GM21381 (cell line): ENCODE measurements around the gene MMP20.

ENCODE experiments used
- ATAC-seq: cut with Tn5 transposase; IDR thresholded peaks from one replicate; pipeline ENCODE4 v1.9.1; 2021; ENCODE audit warnings: mild to moderate bottlenecking, moderate library complexity; ENCODE audit not compliant: unreplicated experiment

The MMP20 gene

DNA sequence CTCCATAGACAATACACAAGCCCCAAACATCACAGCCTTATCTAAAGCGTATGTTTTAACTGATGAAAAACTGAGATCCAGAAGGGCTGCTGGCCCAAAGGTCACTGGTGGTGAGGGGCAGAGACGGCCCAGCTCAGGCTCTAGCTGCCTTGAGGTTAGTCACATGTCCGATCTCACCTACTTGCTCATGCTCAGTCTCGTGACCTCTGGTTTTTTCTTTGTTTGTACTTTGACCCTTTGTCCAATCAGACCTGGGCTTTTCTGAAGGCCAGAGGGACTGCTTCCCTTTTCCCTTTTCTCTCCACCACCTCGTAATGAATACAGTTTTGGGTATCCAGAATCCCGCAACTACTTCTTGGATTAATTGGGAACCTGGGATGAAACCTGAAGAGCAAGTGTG, 28.6 kb downstream of the MMP20 start:
- ATAC-seq = no peak

DNA sequence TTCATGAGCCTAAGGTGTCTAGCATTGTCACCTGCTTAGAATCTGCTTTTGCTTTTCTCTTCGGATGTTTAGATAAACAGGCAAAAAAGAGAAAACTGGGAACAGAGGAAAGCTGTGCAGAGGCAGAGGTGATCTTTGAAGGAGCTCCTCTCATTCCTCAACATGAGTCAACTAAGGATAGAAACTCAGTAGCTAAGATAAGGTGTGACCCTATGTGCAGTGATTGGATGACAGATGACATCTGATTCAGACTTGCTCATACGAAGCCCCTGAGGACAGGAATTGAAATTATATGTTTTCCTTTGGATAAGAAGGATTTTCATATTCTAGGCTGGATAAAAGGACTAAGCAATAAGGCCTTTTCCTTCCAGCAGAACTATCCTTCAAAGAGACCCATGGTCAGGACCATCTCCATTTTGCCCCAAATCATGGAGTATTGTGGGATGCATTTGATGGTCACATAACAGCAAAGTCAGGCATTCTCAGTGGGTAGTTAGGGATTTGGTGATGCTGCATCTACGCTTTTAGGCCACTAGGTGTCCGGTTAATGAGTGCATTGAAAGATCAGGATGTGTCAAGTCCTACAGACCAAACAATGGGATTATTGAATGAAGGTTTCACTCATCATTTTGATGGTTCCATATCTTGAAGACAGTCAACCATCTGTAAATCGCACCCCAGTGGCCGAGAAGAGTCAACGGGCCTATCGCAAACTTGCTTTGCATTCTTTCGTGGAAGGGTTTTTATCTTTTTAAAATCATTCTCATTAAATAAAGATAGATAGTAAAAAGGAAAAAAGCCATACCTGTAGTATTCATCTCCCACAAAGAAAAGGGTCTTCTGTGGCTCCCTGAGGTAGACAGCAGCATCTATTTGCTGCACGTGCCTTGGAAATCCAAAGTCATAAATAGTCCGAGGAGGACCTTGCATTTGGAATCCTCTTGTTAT, 32.2 kb downstream of the MMP20 start:
- ATAC-seq = no peak

DNA sequence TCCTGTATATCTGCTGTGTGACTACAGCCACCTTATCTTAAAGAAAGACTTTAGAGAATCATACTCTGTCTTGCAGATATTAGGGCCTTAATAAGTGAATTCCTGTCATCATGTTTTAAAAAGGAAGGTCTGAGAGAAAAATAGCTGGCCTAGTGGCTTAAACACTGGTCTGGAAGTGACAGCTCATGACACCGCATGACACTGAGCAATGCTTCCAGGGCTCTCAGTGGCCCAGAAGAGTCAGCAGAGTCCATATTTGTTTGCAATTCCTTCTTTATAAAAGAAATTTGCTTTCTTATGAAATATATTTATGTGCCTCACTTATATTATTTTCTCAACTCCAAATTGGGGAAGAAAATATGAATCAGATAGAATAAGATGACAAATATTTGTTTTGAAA, 33.0 kb downstream of the MMP20 start:
- ATAC-seq = no peak

DNA sequence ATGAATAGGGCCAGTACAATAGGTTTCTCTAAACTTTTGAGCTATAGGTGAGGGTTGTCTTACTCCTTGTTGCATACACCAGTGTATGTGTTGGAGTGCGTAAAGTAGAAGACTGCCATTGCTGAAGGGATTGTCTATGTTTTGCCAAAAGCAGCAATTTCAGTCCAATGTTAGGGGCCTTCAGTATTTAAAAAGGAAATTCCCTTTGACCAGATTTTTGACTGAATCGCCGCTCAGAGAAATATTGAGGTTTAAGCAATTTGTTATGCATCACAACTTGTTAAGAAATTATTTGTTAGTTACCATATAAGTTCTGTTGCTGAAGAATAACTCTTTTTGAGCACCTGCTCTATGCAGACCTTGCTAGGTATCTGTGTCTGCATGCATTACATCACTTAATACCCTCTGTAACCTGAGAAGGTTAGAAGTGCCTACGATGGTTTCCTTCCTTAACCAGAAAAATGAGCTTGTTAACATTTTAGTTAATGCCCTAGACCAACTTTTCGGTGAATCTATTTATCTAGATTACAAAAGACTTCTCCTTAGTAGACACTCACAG, 33.9 kb downstream of the MMP20 start:
- no peak for ATAC-seq

DNA sequence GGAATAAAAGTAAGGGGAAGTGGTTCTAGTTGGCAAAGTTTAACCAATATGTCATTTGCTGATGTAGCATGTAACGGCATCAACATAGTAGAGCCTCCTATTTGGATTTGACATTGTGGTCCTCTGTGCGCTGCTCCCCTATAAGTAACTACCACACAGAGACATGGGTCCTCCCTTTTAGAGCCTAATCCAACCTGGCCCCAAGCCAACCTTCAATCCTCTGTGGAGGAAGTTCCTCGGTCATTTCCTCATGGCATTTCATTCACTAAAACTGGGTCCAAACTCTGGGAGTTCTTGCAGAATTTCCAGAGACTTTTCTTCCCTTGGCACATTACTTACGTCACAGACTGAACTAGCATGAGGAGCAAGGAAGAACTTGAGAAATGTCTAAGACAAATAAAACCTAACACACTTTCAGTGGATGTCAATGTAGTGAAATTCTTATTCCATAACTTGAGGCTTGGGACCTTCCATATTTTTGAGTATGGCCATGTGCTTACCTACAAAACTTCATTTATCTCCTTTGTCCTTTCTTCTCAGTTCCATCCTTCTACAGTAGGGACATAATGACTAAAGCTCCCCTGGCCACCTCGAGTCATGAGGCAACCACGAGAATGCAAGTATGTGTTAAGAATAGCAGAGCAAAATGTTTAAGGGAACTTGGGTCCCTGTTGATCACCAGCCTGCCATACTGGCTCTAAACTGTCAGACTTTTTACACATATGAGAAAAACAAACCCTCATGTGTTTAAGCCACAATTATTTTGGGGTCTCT, 34.7 kb downstream of the MMP20 start:
- no peak for ATAC-seq

DNA sequence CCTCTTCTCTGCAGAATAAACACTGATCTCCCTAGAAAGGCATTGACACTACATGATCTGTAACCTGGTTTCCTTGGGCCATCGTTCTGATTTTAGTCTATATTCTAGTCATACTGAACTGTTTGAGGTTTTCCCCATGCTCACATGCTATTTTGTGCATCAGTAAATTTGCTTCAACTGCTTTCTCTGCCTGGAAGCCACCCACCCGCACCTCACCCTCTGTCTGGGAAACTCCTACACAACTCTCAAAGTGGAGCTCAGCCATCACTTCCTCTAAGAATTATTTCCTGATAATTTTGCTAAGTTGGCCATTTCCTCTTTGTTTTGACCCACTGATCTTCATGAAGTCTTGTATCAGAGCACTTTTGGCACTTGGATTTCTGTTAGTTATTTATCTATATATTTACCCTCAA, 36.1 kb downstream of the MMP20 start:
- peak; percentile 63 for ATAC-seq

DNA sequence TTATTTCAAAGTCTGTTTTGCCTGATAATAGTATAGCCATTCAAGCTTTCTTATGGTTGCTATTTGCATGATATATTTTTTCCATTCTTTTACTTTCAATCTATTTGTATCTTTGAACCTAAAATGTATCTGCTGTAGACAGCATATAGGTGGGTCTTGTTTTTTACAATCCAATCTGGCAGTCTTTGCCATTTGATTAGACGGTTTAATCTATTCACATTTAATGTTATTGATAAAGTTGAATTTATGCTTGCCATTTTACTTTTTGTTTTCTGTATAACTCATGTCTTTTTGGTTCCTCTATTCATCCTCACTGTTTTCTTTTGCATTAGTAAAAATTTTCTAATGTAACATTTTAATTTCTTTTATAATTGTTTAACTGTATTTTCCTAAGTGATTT, 37.4 kb downstream of the MMP20 start:
- no peak for ATAC-seq

DNA sequence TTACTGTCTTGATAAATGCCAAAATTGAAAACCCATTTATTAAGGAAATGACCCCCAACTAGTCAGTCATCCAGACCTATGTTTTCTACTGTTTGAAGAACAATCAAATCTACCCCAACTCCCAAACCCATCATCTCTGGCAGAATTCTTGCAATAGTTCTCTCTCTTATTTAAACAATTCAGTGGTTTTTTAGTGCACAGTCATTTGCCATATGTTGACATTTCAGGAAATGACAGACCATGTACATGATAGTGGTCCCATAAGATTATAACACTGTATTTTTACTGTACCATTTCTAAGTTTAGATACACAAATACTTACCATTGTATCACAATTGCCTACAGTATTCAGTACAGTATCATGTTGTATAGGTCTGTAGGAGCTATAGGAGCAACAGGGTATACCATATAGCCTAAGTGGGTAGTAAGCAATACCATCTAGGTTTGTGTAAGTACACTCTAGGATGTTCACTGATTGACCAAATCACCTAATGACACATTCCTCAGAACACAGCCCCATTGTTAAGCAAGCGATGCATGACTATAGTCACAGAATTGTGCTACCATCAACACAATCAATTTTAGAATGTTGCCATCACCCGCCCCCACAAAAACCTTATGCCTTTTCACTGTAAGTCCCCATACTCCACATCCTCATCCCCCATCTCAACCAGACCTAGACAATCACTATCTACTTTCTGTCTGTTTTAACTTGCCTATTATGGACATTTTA, 41.8 kb downstream of the MMP20 start:
- ATAC-seq = no peak

DNA sequence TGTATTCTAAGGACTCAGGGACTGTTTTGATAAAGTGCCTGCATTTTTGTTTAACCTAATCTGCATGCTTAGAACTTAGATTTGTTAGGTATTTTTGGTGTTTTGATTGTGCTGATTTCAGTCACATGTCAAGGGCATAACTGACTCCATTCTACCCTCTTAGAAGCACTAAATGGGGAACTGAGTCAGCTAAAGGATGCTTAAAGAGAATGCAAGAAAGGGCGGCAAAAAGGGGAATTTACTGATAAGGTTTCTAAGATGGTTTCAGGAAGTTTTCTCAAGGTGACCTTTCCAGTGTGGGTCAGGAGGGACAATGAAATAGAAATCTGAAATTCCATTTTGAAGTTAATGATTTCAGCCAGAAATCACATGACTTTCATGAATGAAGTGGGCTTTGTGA, 43.0 kb downstream of the MMP20 start:
- no peak for ATAC-seq

DNA sequence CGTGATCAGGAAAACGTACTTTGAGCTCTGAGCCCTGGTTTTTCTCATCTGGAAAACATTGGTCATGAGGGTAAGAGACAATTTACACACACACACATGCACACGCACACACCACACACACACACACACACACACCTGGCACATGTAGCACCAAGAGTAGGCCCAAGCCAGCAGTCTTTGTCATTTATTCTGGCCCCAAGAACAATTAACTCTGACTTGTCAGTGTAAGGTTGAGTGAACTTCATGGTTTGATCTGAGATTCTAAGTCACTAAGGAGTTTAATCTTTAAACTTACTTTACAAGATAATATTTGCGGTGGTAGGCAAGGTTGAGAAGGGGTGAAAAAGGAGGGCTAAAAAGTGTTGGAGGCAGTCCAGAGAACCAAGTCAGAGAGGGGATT, 44.1 kb downstream of the MMP20 start:
- ATAC-seq = no peak

DNA sequence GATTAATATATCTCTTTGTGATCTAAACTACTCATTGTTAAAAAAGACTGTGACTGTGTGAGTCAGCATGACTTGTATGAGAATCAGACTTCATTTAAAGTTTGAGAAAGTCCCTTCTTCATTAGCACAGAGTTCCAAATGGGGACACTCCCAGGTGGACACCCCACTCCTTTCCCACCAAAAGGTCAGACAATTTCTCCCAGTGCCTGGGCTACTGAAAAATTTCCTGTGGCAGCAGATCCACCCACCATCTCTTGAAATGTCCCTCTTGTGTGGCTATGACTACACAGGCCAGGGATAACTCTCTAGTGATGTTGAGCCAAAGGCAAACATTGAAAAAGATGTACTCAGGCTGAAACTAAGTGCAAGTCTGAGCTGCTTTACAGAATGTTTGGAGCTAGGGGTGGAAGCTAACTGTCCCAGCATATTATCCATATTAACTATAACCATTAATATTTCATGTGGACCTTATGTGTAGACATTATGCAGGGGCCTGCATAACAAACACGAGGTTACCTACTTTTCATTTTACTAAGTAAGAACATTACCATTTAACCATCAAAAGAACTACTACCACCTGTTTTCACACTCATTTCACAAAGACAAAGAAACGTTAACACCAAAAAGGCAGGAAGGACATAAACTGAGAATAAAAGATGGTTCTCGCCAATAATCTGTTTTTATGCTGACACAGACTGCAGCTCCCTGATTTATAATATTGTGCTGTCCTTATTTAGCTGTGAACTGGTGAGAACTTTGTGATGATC, 44.8 kb downstream of the MMP20 start:
- no peak for ATAC-seq

DNA sequence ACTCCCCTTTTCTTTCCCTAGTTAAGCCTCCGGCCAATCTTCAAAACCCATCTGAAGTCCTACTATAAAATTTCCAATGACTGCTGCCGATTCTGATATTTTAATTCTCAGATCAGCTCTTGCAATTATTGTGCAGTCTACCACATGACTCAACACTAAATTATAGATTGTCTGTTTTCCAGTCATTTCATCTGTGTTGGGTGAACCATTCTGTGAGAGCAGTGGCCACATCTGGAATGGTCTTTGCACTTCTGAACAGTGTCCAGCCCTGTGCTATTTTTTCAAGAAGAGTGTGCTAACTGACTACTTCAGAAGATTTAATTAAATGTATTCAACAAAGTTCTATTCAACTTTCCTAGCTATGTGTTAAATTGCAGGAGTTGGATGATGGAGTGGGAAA, 47.4 kb downstream of the MMP20 start:
- no peak for ATAC-seq

DNA sequence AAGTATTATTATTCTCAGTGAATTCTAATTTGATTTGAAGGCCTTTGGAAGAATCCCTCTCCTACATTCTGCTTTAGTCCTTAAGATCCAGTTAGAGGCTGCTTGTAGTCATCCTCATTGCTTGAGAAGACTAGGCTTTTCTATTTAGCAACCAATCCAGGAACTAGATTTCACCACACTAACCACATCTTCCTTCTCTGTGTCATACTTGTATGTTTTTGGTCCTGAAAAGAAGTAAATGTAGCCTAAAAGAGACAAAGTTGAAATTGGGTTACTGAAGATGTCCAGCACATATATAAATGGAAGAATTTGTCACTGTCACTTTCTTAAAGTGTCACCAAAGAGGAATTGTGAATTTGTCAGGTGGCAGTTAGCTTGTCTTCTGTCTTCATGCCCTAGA, 48.0 kb downstream of the MMP20 start:
- peak; percentile 52 for ATAC-seq

DNA sequence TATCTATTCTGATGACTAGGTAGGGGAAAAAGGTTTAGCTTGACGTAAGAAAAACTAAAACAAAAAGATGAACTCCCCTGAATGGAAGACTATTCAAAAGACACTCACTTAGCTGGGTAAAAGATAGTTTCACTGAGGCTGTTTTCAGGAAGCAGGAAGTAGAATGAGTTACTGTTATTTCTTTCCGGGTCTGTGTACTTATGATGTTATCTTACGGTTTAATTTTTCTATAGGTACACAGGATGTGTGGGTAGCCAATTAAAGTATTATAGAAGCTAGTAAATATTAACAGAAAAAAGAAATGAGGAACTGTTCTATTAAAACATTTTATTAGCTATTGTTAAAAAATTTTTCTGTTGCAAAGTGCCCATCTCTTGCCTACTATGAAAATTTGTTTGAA, 48.8 kb downstream of the MMP20 start:
- ATAC-seq = no peak

DNA sequence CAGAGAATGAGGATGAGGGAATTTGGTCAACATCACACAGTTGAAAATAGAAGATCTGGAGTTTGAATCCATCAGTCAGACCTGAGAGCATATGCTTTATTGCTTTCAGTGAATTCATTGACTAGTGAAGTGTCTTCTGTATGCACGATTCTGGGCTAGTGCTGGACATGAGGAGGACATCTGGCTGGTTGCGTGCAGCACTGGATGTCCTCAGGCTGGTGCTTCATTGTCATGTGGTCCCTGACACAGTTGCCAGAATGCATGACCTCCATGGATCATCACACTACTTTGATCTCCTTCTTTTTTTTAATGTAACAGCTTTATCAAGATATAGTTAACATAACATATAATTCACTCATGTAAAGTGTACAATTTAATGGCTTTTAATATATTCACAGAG, 50.1 kb downstream of the MMP20 start:
- no peak for ATAC-seq

DNA sequence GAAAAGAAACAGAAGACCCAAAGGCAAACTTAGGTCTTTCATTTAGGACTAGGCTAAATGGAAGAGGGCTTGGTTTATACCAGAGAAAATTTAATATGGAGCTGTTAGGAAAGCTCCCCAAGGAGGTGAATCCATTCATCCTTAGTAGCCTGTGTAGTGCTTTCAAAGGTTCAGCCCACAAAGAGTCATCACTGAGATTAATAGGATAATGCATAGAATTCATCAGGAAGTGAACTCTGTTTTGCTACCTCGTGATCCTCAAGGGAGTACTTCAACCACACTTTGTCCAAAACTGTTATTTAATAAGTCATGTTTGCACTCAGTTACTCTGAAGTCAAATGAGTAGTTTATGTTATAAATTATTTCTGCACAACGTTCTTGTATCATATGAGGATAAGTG, 51.3 kb downstream of the MMP20 start:
- ATAC-seq = no peak

DNA sequence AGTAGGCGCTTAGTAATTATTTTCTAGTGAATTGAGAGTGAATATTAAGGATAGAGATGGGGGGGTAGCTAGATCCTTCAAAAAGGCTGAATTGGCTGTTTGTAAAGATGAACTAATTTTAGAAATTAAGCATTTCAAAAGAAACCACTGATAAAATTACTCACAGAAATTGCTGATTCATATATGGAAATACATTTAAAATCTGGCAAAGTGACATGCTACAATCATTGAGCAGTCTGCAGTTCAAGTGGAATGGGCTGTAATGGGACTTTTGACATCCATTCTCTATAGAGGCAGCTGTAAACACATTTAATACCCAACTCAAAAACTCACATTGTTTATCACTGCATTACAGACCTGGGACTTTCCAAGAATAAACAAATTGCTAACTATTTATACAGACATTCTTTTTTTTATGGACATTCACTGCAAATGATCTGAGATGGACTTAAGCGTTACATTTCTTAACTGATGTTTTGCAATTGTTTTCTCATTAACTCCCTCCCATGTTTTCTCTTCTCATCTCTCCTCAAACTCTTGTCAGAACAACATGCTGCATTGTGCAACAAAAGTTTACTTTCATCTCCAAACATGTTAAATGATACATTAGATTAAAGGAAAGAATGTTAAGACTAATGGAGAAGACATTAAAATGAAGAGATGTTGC, 52.4 kb downstream of the MMP20 start:
- ATAC-seq = no peak

DNA sequence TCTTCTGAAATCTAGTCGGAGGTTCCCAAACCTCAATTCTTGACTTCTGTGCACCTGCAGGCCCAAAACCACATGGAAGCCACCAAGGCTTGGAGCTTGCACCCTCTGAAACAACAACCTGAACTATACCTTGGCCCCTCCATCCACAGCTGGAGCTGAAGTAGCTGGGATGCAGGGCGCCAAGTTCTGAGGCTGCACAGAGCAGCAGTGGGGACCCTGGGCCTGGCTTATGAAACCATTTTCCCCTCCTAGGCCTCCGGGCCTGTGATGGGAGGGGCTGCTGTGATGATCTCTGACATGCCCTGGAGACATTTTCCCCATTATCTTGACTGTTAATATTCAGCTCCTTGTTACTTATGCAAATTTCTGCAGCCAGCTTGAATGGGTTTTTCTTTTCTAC, 56.3 kb downstream of the MMP20 start:
- no peak for ATAC-seq

DNA sequence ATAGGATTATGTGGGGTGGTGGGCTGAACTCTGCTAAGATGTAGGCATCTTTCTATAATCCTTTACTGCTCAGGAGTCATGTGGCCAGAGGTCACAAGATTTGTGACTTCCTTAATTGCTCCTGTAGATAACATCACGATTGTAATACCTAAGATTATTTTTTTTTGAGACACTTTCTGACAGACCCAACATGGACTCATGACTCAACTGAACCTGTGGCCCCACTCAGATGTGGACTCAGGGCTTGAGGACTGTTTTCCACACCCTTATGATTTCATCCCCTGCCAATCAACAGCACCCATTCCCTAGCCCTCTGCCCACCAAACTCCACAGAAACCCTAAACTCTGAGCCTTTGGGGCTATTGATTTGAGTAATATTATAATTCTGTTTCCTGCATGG, 59.0 kb downstream of the MMP20 start:
- ATAC-seq = no peak

DNA sequence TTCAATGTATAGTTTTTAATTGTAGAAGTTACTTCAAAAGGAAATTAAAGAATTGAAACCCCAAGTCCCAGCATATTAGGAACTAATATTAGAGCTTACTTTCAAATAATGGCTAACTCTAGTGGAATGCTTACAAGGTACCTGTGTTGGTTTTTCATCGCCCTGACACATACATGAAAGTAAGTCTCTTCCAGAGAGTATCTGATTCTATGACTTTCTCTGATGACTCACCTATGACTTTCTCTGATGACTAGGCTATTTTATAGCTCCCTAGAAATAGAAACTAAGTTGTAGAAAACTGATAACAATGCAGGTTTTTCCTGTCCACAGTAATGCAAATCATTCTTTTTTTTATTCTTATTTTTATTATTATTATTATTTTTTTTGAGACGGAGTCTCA, 61.0 kb downstream of the MMP20 start:
- peak; percentile 60 for ATAC-seq
